Gastrocnemius medialis (tissue), 4 donors: ENCODE results near the gene CCDC81.

Experiments
- CTCF ChIP-seq, 5 experiments: fragments of 450-650 bp in 3 of 5; fragments of 200-600 bp in 2 of 5; sonication (generic) in 2 of 5; IDR thresholded peaks in 4 of 5; conservative IDR thresholded peaks in 1 of 5; 1 replicate in 4 of 5; 2 replicates in 1 of 5; pipeline ENCODE4 v1.5.1; 2016 to 2019; ENCODE audit warnings: antibody characterized with exemption in 5 of 5, mild to moderate bottlenecking in 3 of 5, moderate library complexity in 3 of 5
- POLR2A ChIP-seq, 2 donors: fragments of 450-650 bp; IDR thresholded peaks; one replicate each; pipeline ENCODE4 v1.6.1; 2017; ENCODE audit warnings: antibody characterized with exemption in 2 of 2, mild to moderate bottlenecking in 2 of 2, moderate library complexity in 2 of 2

- TF ChIP-seq CTCF (IDR thresholded peaks at IDR 0.05 in 4 of 5, conservative IDR thresholded peaks at IDR 0.05 in 1 of 5) (peak; percentile 81 to 91 (median 85)), POLR2A (IDR thresholded peaks at IDR 0.05) (no peak)
Measured at GRCh38 chr11:86456075-86456939, 81.6 kb downstream of the CCDC81 start.
